ENCODE measurements around the gene NHS.
"Not testable (repeated sequence)": the region's sequence is repeated elsewhere in the genome, so short reads cannot be mapped to it uniquely, and the experiment has no call there.

Gene NHS

GRCh38 chrX:17495052-17495451 is 120.1 kb downstream of the NHS start:
- DNase-seq, result no peak

GRCh38 chrX:17496407-17496806 is 121.4 kb downstream of the NHS start:
- no peak for DNase-seq

GRCh38 chrX:17497193-17497592 is 122.2 kb downstream of the NHS start:
- DNase-seq, result no peak

GRCh38 chrX:17499512-17499911 is 124.5 kb downstream of the NHS start:
- DNase-seq, result no peak

GRCh38 chrX:17500145-17500579 is 125.2 kb downstream of the NHS start:
- no peak for DNase-seq

- DNase-seq, result no peak
These were observed 126.7 kb downstream of the NHS start for GRCh38 chrX:17501746-17502145.

GRCh38 chrX:17506352-17506751 is 131.4 kb downstream of the NHS start:
- not testable (repeated sequence) for DNase-seq

- DNase-seq, result no peak
These were observed 136.6 kb downstream of the NHS start for GRCh38 chrX:17511556-17511955.

GRCh38 chrX:17519358-17519757 is 144.4 kb downstream of the NHS start:
- no peak for DNase-seq

GRCh38 chrX:17520016-17520615 is 145.1 kb downstream of the NHS start:
- no peak for DNase-seq

GRCh38 chrX:17521871-17522693 is 147.1 kb downstream of the NHS start:
- no peak for DNase-seq

- no peak for DNase-seq
These were observed 150.3 kb downstream of the NHS start for GRCh38 chrX:17525266-17525665.

- DNase-seq, result no peak
These were observed 151.0 kb downstream of the NHS start for GRCh38 chrX:17525762-17526555.

- peak in 21 of 51 donors; percentile 0 to 44 (median 9) for DNase-seq
These were observed 152.2 kb downstream of the NHS start for GRCh38 chrX:17527135-17527701.

GRCh38 chrX:17527922-17528321 is 152.9 kb downstream of the NHS start:
- no peak for DNase-seq

- DNase-seq, result peak in 1 of 51 donors; percentile 0
These were observed 154.2 kb downstream of the NHS start for GRCh38 chrX:17529151-17529745.

GRCh38 chrX:17531500-17531899 is 156.5 kb downstream of the NHS start:
- no peak for DNase-seq

- DNase-seq, result peak in 3 of 51 donors; percentile 0 to 2 (median 1)
These were observed 160.2 kb downstream of the NHS start for GRCh38 chrX:17535229-17535628.

GRCh38 chrX:17537723-17538243 is 162.8 kb downstream of the NHS start:
- DNase-seq, result no peak

- DNase-seq, result peak in 12 of 51 donors; percentile 0 to 20 (median 4)
These were observed 167.1 kb downstream of the NHS start for GRCh38 chrX:17542123-17542522.

- DNase-seq, result no peak
These were observed 169.8 kb downstream of the NHS start for GRCh38 chrX:17544821-17545220.
